Effector CD4-positive, alpha-beta T cell (primary cell): ENCODE measurements around the gene SEC24D.

Experiments used
- DNase-seq: peaks from one replicate; pipeline ENCODE4 v3.0.0-alpha.2; 2020

The SEC24D gene

GRCh38 chr4:118746251-118746919 lies 89.5 kb downstream of the SEC24D start:
- no peak for DNase-seq

GRCh38 chr4:118745357-118745756 lies 90.6 kb downstream of the SEC24D start:
- DNase-seq, result no peak

GRCh38 chr4:118743867-118744266 lies 92.1 kb downstream of the SEC24D start:
- DNase-seq, result no peak

GRCh38 chr4:118742050-118742449 lies 93.9 kb downstream of the SEC24D start:
- no peak for DNase-seq

- no peak for DNase-seq
Measured at GRCh38 chr4:118741301-118741855, 94.5 kb downstream of the SEC24D start.

GRCh38 chr4:118740869-118741268 lies 95.1 kb downstream of the SEC24D start:
- no peak for DNase-seq

- DNase-seq, result no peak
Measured at GRCh38 chr4:118739022-118739713, 96.8 kb downstream of the SEC24D start.

- DNase-seq, result no peak
Measured at GRCh38 chr4:118738090-118738489, 97.8 kb downstream of the SEC24D start.

- DNase-seq, result no peak
Measured at GRCh38 chr4:118736900-118737299, 99.0 kb downstream of the SEC24D start.

- DNase-seq, result no peak
Measured at GRCh38 chr4:118734491-118735205, 101.3 kb downstream of the SEC24D start.

GRCh38 chr4:118732591-118733330 lies 103.2 kb downstream of the SEC24D start:
- DNase-seq, result no peak

- DNase-seq, result no peak
Measured at GRCh38 chr4:118730683-118731082, 105.2 kb downstream of the SEC24D start.

- DNase-seq, result no peak
Measured at GRCh38 chr4:118729287-118730286, 106.3 kb downstream of the SEC24D start.

- no peak for DNase-seq
Measured at GRCh38 chr4:118727360-118727759, 108.6 kb downstream of the SEC24D start.

- no peak for DNase-seq
Measured at GRCh38 chr4:118723369-118723768, 112.6 kb downstream of the SEC24D start.

GRCh38 chr4:118721752-118722151 lies 114.2 kb downstream of the SEC24D start:
- DNase-seq, result no peak

- no peak for DNase-seq
Measured at GRCh38 chr4:118718511-118719170, 117.3 kb downstream of the SEC24D start.

GRCh38 chr4:118716304-118716703 lies 119.6 kb downstream of the SEC24D start:
- no peak for DNase-seq

GRCh38 chr4:118714682-118715081 lies 121.2 kb downstream of the SEC24D start:
- no peak for DNase-seq

- no peak for DNase-seq
Measured at GRCh38 chr4:118712872-118713271, 123.1 kb downstream of the SEC24D start.

- DNase-seq, result no peak
Measured at GRCh38 chr4:118711052-118711451, 124.9 kb downstream of the SEC24D start.
